Hematopoietic multipotent progenitor cell treated with erythropoietin and hydrocortisone succinate and interleukin-3 and kit ligand, for 4 days (in vitro differentiated cells): ENCODE measurements around the gene LMTK2.

ENCODE experiments used
- DNase-seq: peaks from one replicate; pipeline ENCODE4 v3.0.0-alpha.2; 2015

The LMTK2 gene

GRCh38 chr7:98106647-98107312, at the start of gene LMTK2:
TSS of gene LMTK2 (plus strand) at chr7:98106862. CDS start at chr7:98107178, 316 bp downstream.
- peak; percentile 96 for DNase-seq

- no peak for DNase-seq
Measured at GRCh38 chr7:98057157-98057556, 49.5 kb upstream of the LMTK2 start.

- DNase-seq: no peak
Measured at GRCh38 chr7:98058186-98058585, 48.5 kb upstream of the LMTK2 start.

- DNase-seq: no peak
Measured at GRCh38 chr7:98064233-98064632, 42.4 kb upstream of the LMTK2 start.

- DNase-seq: no peak
Measured at GRCh38 chr7:98066208-98066607, 40.5 kb upstream of the LMTK2 start.

GRCh38 chr7:98066934-98067507, 39.6 kb upstream of the LMTK2 start:
- no peak for DNase-seq

GRCh38 chr7:98073047-98073446, 33.6 kb upstream of the LMTK2 start:
- no peak for DNase-seq

GRCh38 chr7:98075801-98076200, 30.9 kb upstream of the LMTK2 start:
- no peak for DNase-seq

GRCh38 chr7:98077762-98078161, 28.9 kb upstream of the LMTK2 start:
- no peak for DNase-seq

- no peak for DNase-seq
Measured at GRCh38 chr7:98078197-98078870, 28.3 kb upstream of the LMTK2 start.

GRCh38 chr7:98079891-98080648, 26.6 kb upstream of the LMTK2 start:
- DNase-seq: no peak

GRCh38 chr7:98081319-98081718, 25.3 kb upstream of the LMTK2 start:
- DNase-seq: no peak

GRCh38 chr7:98084631-98085030, 22.0 kb upstream of the LMTK2 start:
- DNase-seq: no peak

- no peak for DNase-seq
Measured at GRCh38 chr7:98085674-98086073, 21.0 kb upstream of the LMTK2 start.

GRCh38 chr7:98086281-98086718, 20.4 kb upstream of the LMTK2 start:
- DNase-seq: no peak

- DNase-seq: no peak
Measured at GRCh38 chr7:98088109-98088508, 18.6 kb upstream of the LMTK2 start.

- no peak for DNase-seq
Measured at GRCh38 chr7:98090116-98090515, 16.5 kb upstream of the LMTK2 start.

GRCh38 chr7:98091061-98091460, 15.6 kb upstream of the LMTK2 start:
- DNase-seq: no peak

GRCh38 chr7:98091523-98091922, 15.1 kb upstream of the LMTK2 start:
- no peak for DNase-seq

GRCh38 chr7:98097042-98097645, 9.5 kb upstream of the LMTK2 start:
- DNase-seq: no peak

GRCh38 chr7:98100088-98100487, 6.6 kb upstream of the LMTK2 start:
- no peak for DNase-seq

GRCh38 chr7:98102170-98102569, 4.5 kb upstream of the LMTK2 start:
- no peak for DNase-seq

- DNase-seq: no peak
Measured at GRCh38 chr7:98105942-98106544, 619 bp upstream of the LMTK2 start.
